HUES64 (cell line): ENCODE data around the gene EOLA1.
"Not testable (repeated sequence)": the region's sequence is repeated elsewhere in the genome, so short reads cannot be mapped to it uniquely, and the experiment has no call there.

Source experiments
- H3K27ac ChIP-seq: 2 replicates; pipeline ENCODE4 v1.7.0; 2013; ENCODE audit warnings: low read depth, low read length, inconsistent platforms
- H3K27me3 ChIP-seq: 2 replicates; pipeline ENCODE4 v1.6.1; 2013; ENCODE audit warnings: mild to moderate bottlenecking, low read length; ENCODE audit not compliant: insufficient read depth
- H3K36me3 ChIP-seq: 2 replicates; pipeline ENCODE4 v1.6.1; 2013; ENCODE audit warnings: mild to moderate bottlenecking, low read length; ENCODE audit not compliant: insufficient read depth
- H3K4me1 ChIP-seq: 2 replicates; pipeline ENCODE4 v1.6.1; 2013; ENCODE audit warnings: mild to moderate bottlenecking, low read length, moderate library complexity; ENCODE audit not compliant: insufficient read depth
- H3K4me3 ChIP-seq: 2 replicates; pipeline ENCODE4 v1.5.1; 2013; ENCODE audit warnings: mild to moderate bottlenecking, low read length, moderate library complexity
- H3K9ac ChIP-seq: 2 replicates; pipeline ENCODE4 v1.6.1; 2013; ENCODE audit warnings: mild to moderate bottlenecking, low read depth, low read length
- H3K9me3 ChIP-seq: 2 replicates; pipeline ENCODE4 v1.6.1; 2013; ENCODE audit warnings: low read depth, low read length; ENCODE audit not compliant: insufficient read depth
- WGBS: fragments of 150-250, 120-280 bp; methylation state at CpG from one replicate; pipeline ENCODE4 v1.1.7; 2013; ENCODE audit warnings: missing lambda C conversion rate; 5-methylcytosine and 5-hydroxymethylcytosine counted together

EOLA1 gene

GRCh38 chrX:149503446-149503845 is 37.4 kb upstream of the EOLA1 start:
- H3K27me3 ChIP-seq, H3K4me1 ChIP-seq, H3K27ac ChIP-seq, H3K9me3 ChIP-seq, H3K9ac ChIP-seq, H3K4me3 ChIP-seq: not testable (repeated sequence)
- 46% methylated on average over 4 of the region's 10 CpGs for WGBS
- H3K36me3 ChIP-seq: peaks cover 34% of the 10 kb centered on the region

GRCh38 chrX:149504226-149504914 is 36.4 kb upstream of the EOLA1 start:
- Histone ChIP-seq H3K4me3 (peak overlapping the region; percentile 70), H3K27ac (no peak overlapping the region), H3K27me3 (no peaks in the 10 kb centered on the region), H3K9me3 (no peaks in the 10 kb centered on the region), H3K36me3 (peaks cover 32% of the 10 kb centered on the region), H3K9ac (peak overlapping the region; percentile 79; the same call in 1 of the 2 replicates), H3K4me1 (0 out of 2 replicates have a peak, but pooled peaks cover 4% of the 10 kb centered on the region)
- WGBS: 55% methylated on average over 9 of the region's 10 CpGs

- Histone ChIP-seq H3K4me1 (0 out of 2 replicates have a peak, but pooled peaks cover 4% of the 10 kb centered on the region), H3K36me3 (peaks cover 26% of the 10 kb centered on the region; the same call in 1 of the 2 replicates), H3K9me3 (no peaks in the 10 kb centered on the region), H3K9ac (peak within 1 kb of the TSS; percentile 79), H3K27ac (no peak within 1 kb of the TSS), H3K4me3 (peak within 1 kb of the TSS; percentile 70), H3K27me3 (no peaks in the 10 kb centered on the region)
- 1% methylated on average over 50 of the region's 54 CpGs for WGBS
Measured at GRCh38 chrX:149504915-149505651, 35.7 kb upstream of the EOLA1 start, which contains the start of gene IDS. Gene IDS (minus strand): TSS chrX:149505306. CDS start chrX:149505137, 169 bp downstream.

GRCh38 chrX:149505671-149506070 is 35.1 kb upstream of the EOLA1 start:
- peaks cover 7% of the 10 kb centered on the region; the same call in 1 of the 2 replicates for H3K4me1 ChIP-seq
- no peaks in the 10 kb centered on the region for H3K27me3 ChIP-seq
- peaks cover 20% of the 10 kb centered on the region; the same call in 1 of the 2 replicates for H3K36me3 ChIP-seq
- no peak overlapping the region for H3K9ac ChIP-seq
- peak overlapping the region; percentile 70 for H3K4me3 ChIP-seq
- no peaks in the 10 kb centered on the region for H3K9me3 ChIP-seq
- no peak overlapping the region for H3K27ac ChIP-seq
- 97% methylated on average over 8 of the region's 9 CpGs for WGBS

- H3K4me1 ChIP-seq: peaks cover 10% of the 10 kb centered on the region; the same call in 1 of the 2 replicates
- no CpG with 5 or more reads among the region's 2 CpGs for WGBS
- no peak overlapping the region for H3K4me3 ChIP-seq
- H3K9me3 ChIP-seq: no peaks in the 10 kb centered on the region
- H3K9ac ChIP-seq: no peak overlapping the region
- peaks cover 13% of the 10 kb centered on the region; the same call in 1 of the 2 replicates for H3K36me3 ChIP-seq
- H3K27me3 ChIP-seq: no peaks in the 10 kb centered on the region
- no peak overlapping the region for H3K27ac ChIP-seq
Measured at GRCh38 chrX:149506349-149506748, 34.5 kb upstream of the EOLA1 start.

GRCh38 chrX:149508467-149508866 is 32.3 kb upstream of the EOLA1 start:
- Histone ChIP-seq H3K36me3 (no peaks in the 10 kb centered on the region), H3K9ac (no peak overlapping the region), H3K4me1 (peaks cover 10% of the 10 kb centered on the region; the same call in 1 of the 2 replicates), H3K27me3 (no peaks in the 10 kb centered on the region), H3K4me3 (no peak overlapping the region), H3K9me3 (no peaks in the 10 kb centered on the region), H3K27ac (no peak overlapping the region)
- WGBS: no CpG with 5 or more reads among the region's 1 CpG

GRCh38 chrX:149510386-149510785 is 30.4 kb upstream of the EOLA1 start:
- Histone ChIP-seq H3K36me3 (no peaks in the 10 kb centered on the region), H3K4me3 (no peak overlapping the region), H3K27ac (no peak overlapping the region), H3K9ac (no peak overlapping the region), H3K27me3 (no peaks in the 10 kb centered on the region), H3K9me3 (no peaks in the 10 kb centered on the region), H3K4me1 (peaks cover 9% of the 10 kb centered on the region; the same call in 1 of the 2 replicates)
- WGBS: no CpG with 5 or more reads among the region's 4 CpGs

GRCh38 chrX:149511081-149511480 is 29.7 kb upstream of the EOLA1 start:
- no peaks in the 10 kb centered on the region for H3K27me3 ChIP-seq
- no peak overlapping the region for H3K27ac ChIP-seq
- no peak overlapping the region for H3K9ac ChIP-seq
- no peak overlapping the region for H3K4me3 ChIP-seq
- peaks cover 6% of the 10 kb centered on the region; the same call in 1 of the 2 replicates for H3K4me1 ChIP-seq
- 70% methylated on average over 4 of the region's 5 CpGs for WGBS
- H3K36me3 ChIP-seq: no peaks in the 10 kb centered on the region
- H3K9me3 ChIP-seq: no peaks in the 10 kb centered on the region

- H3K36me3 ChIP-seq: no peaks in the 10 kb centered on the region
- H3K9me3 ChIP-seq: no peaks in the 10 kb centered on the region
- H3K4me1 ChIP-seq: peaks cover 6% of the 10 kb centered on the region; the same call in 1 of the 2 replicates
- WGBS: 89% methylated on average over 4 of the region's 4 CpGs
- H3K4me3 ChIP-seq: no peak overlapping the region
- no peak overlapping the region for H3K9ac ChIP-seq
- H3K27ac ChIP-seq: no peak overlapping the region
- no peaks in the 10 kb centered on the region for H3K27me3 ChIP-seq
Measured at GRCh38 chrX:149512225-149512885, 28.5 kb upstream of the EOLA1 start.

GRCh38 chrX:149513825-149514428 is 26.9 kb upstream of the EOLA1 start:
- 95% methylated on average over 9 of the region's 9 CpGs for WGBS
- Histone ChIP-seq H3K4me3 (no peak overlapping the region), H3K36me3 (no peaks in the 10 kb centered on the region), H3K27me3 (no peaks in the 10 kb centered on the region), H3K9me3 (no peaks in the 10 kb centered on the region), H3K27ac (no peak overlapping the region), H3K9ac (no peak overlapping the region), H3K4me1 (peaks cover 6% of the 10 kb centered on the region; the same call in 1 of the 2 replicates)
